SK-N-SH (cell line): ENCODE data around the gene FIGN. TPM values are rescaled to one million over a fixed set of nuclear protein-coding genes. Genes with fewer than 3 reads are reported as not detected.
A peak's percentile ranks its signal among the peaks of the same experiment; 100 is the strongest.

ENCODE experiments used
- CTCF ChIA-PET: fragments of 300-600, 350-600 bp; formaldehyde crosslinking; extraction: SDS; loops from one replicate; lab custom pipeline; 2021; lab: Yijun Ruan, JAX
- POLR2A ChIA-PET: fragments of 350-600 bp; sonication (Branson Sonifier 250); formaldehyde crosslinking; extraction: SDS; loops from one replicate; lab custom pipeline; 2020; ENCODE audit warnings: antibody characterized with exemption, inconsistent platforms; lab: Yijun Ruan, JAX
- DNase-seq: peaks from one replicate; pipeline ENCODE4 v3.0.0; 2012
- H2AFZ ChIP-seq: fragments of 200-600 bp; sonication (generic); 2 replicates; pipeline ENCODE4 v1.8.1; 2016; ENCODE audit warnings: antibody characterized with exemption, mild to moderate bottlenecking, low read depth
- H3F3A ChIP-seq: fragments of 200-600 bp; sonication (generic); replicated peaks from 2 replicates; pipeline ENCODE3; 2016; ENCODE audit warnings: antibody characterized with exemption, mild to moderate bottlenecking; ENCODE audit not compliant: insufficient read depth
- H3K27ac ChIP-seq, 2 experiments: fragments of 200-500 bp in 1 of 2; fragments of 200-600 bp in 1 of 2; sonication (Bioruptor generic) in 1 of 2; sonication (generic), shearing (Covaris generic) in 1 of 2; 2 replicates each; pipeline versions ENCODE4 v1.5.1 to v1.6.1; 2014 to 2016; ENCODE audit warnings: low read depth in 2 of 2, inconsistent platforms in 1 of 2, low read length in 1 of 2, mild to moderate bottlenecking in 1 of 2, mixed read lengths in 1 of 2
- H3K27me3 ChIP-seq: fragments of 200-600 bp; sonication (generic), shearing (Covaris generic); 2 replicates; pipeline ENCODE4 v1.6.1; 2016; ENCODE audit warnings: mixed run types; ENCODE audit not compliant: insufficient read depth
- H3K36me3 ChIP-seq, 2 experiments: fragments of 200-500 bp in 1 of 2; fragments of 200-600 bp in 1 of 2; sonication (Bioruptor generic) in 1 of 2; sonication (generic) in 1 of 2; replicated peaks in 1 of 2; 2 replicates each; pipeline versions ENCODE3 to v1.5.1; 2014 to 2016; ENCODE audit warnings: low read length in 1 of 2, mild to moderate bottlenecking in 1 of 2; ENCODE audit not compliant: insufficient read depth in 2 of 2, control insufficient read depth in 1 of 2
- H3K4me1 ChIP-seq, 2 experiments: fragments of 200-500 bp in 1 of 2; fragments of 200-600 bp in 1 of 2; sonication (Bioruptor generic) in 1 of 2; sonication (generic), shearing (Covaris generic) in 1 of 2; 2 replicates each; pipeline versions ENCODE4 v1.5.1 to v1.6.1; 2014 to 2016; ENCODE audit warnings: low read depth in 1 of 2, low read length in 1 of 2, mixed run types in 1 of 2; ENCODE audit not compliant: insufficient read depth in 2 of 2, control insufficient read depth in 1 of 2
- H3K4me2 ChIP-seq: fragments of 200-600 bp; sonication (generic), shearing (Covaris generic); 2 replicates; pipeline ENCODE4 v1.6.1; 2017; ENCODE audit warnings: mixed run types
- H3K4me3 ChIP-seq, 2 experiments: fragments of 200-500 bp in 1 of 2; fragments of 200-600 bp in 1 of 2; sonication (Bioruptor generic) in 1 of 2; sonication (generic), shearing (Covaris generic) in 1 of 2; 2 replicates each; pipeline versions ENCODE4 v1.5.1 to v1.8.1; 2014 to 2016; ENCODE audit warnings: low read depth in 2 of 2, inconsistent platforms in 1 of 2, low read length in 1 of 2, mild to moderate bottlenecking in 1 of 2, mixed read lengths in 1 of 2, moderate library complexity in 1 of 2
- H3K79me2 ChIP-seq: fragments of 200-600 bp; sonication (generic); 2 replicates; pipeline ENCODE4 v1.8.1; 2017; ENCODE audit warnings: mild to moderate bottlenecking; ENCODE audit not compliant: insufficient read depth
- H3K9ac ChIP-seq: fragments of 200-600 bp; sonication (generic); 2 replicates; pipeline ENCODE4 v1.6.1; 2017; ENCODE audit warnings: mixed run types
- H3K9me2 ChIP-seq: fragments of 200-600 bp; sonication (generic); 2 replicates; pipeline ENCODE4 v1.6.1; 2017; ENCODE audit warnings: mixed run types
- H3K9me3 ChIP-seq: fragments of 200-600 bp; sonication (generic); 2 replicates; pipeline ENCODE4 v1.6.1; 2017; ENCODE audit warnings: mixed run types, mild to moderate bottlenecking, moderate library complexity
- H4K20me1 ChIP-seq: fragments of 200-600 bp; sonication (generic); 2 replicates; pipeline ENCODE4 v1.6.1; 2017; ENCODE audit warnings: mild to moderate bottlenecking, mixed run types; ENCODE audit not compliant: insufficient read depth
- ELF1 ChIP-seq: IDR thresholded peaks from 2 replicates; pipeline ENCODE4 v1.4.0; 2012
- FOSL2 ChIP-seq: IDR thresholded peaks from 2 replicates; pipeline ENCODE4 v1.4.0; 2012; ENCODE audit warnings: low read depth, mild to moderate bottlenecking, moderate library complexity, borderline replicate concordance
- FOXM1 ChIP-seq: IDR thresholded peaks from 2 replicates; pipeline ENCODE4 v1.4.0; 2012; ENCODE audit warnings: low read depth, mild to moderate bottlenecking
- IRF3 ChIP-seq: fragments of 150-350 bp; IDR thresholded peaks from 2 replicates; pipeline ENCODE4 v1.6.1; 2016; ENCODE audit warnings: mild to moderate bottlenecking, low read depth, low read length
- JUND ChIP-seq: IDR thresholded peaks from 2 replicates; pipeline ENCODE4 v1.4.0; 2012
- MAX ChIP-seq: IDR thresholded peaks from 2 replicates; pipeline ENCODE4 v1.4.0; 2012; ENCODE audit warnings: low read depth
- MXI1 ChIP-seq: IDR thresholded peaks from 2 replicates; pipeline ENCODE4 v1.6.1; 2012; ENCODE audit warnings: mild to moderate bottlenecking, low read depth, low read length, improper control_type of control experiment
- PBX3 ChIP-seq: IDR thresholded peaks from 2 replicates; pipeline ENCODE4; 2012
- POLR2AphosphoS5 ChIP-seq: IDR thresholded peaks from 2 replicates; pipeline ENCODE4 v1.6.1; 2012; ENCODE audit warnings: low read depth, low read length
- REST ChIP-seq: IDR thresholded peaks from 2 replicates; pipeline ENCODE4 v1.6.1; 2012; ENCODE audit warnings: mild to moderate bottlenecking, low read depth, low read length, moderate library complexity
- SIN3A ChIP-seq: IDR thresholded peaks from 2 replicates; pipeline ENCODE4 v1.6.1; 2012; ENCODE audit warnings: low read depth, mild to moderate bottlenecking, low read length, moderate library complexity, borderline replicate concordance
- TCF12 ChIP-seq: IDR thresholded peaks from 2 replicates; pipeline ENCODE4 v1.4.0; 2012
- TEAD4 ChIP-seq: IDR thresholded peaks from 2 replicates; pipeline ENCODE4 v1.4.0; 2012; ENCODE audit warnings: mild to moderate bottlenecking, borderline replicate concordance; ENCODE audit not compliant: insufficient read depth
- USF1 ChIP-seq: IDR thresholded peaks from 2 replicates; pipeline ENCODE4 v1.4.0; 2012; ENCODE audit warnings: low read depth, borderline replicate concordance
- YY1 ChIP-seq: IDR thresholded peaks from 2 replicates; pipeline ENCODE4 v1.4.0; 2012; ENCODE audit warnings: low read depth, mild to moderate bottlenecking
- WGBS: methylation state at CpG from one replicate; pipeline ENCODE4 v1.1.6; 2017; ENCODE audit warnings: low lambda C conversion rate; 5-methylcytosine and 5-hydroxymethylcytosine counted together
- polyA plus RNA-seq, 3 experiments: library from polyadenylated mRNA; depleted of rRNA; stranded (reverse); fragments of >200 nt; gene quantifications; 2 replicates each; pipeline ENCODE4 v1.2.3, GENCODE V29; 2012

FIGN gene
- polyA plus RNA-seq, 1 of the 3 experiments (the other 2 are of a cell fraction), result 0.74 TPM

GRCh38 chr2:163604941-163605555, 130.8 kb downstream of the FIGN start:
- TF ChIP-seq TEAD4, result no peak
- TF ChIP-seq FOSL2, result no peak
- TF ChIP-seq TCF12, result peak; percentile 4; the same call in 1 of the 2 replicates
- peak; percentile 45; the same call in 1 of the 2 replicates for TF ChIP-seq JUND
- TF ChIP-seq POLR2AphosphoS5, result no peak
- TF ChIP-seq PBX3, result peak; percentile 79
- no peak for TF ChIP-seq SIN3A
- TF ChIP-seq YY1, result no peak
- TF ChIP-seq MXI1, result no peak
- no peak for TF ChIP-seq REST
- no peak for TF ChIP-seq ELF1
- no peak for TF ChIP-seq MAX
- TF ChIP-seq FOXM1, result no peak
- no peak for TF ChIP-seq USF1
- TF ChIP-seq IRF3, result no peak
- no peak overlapping the region for H3K9ac ChIP-seq
- POLR2A ChIA-PET, result no interaction called here
- no peaks in the 10 kb centered on the region for H4K20me1 ChIP-seq
- 54% methylated on average over 4 of the region's 4 CpGs for WGBS
- CTCF ChIA-PET, result no interaction called here
- H3K4me3 ChIP-seq, result no peak overlapping the region
- H3K27me3 ChIP-seq, result no peaks in the 10 kb centered on the region
- H3K4me1 ChIP-seq, result peaks cover 0 to 8% of the 10 kb centered on the region in 2 experiments; a peak in 2 of 4 replicates
- no peaks in the 10 kb centered on the region for H3F3A ChIP-seq
- H3K4me2 ChIP-seq, result no peak overlapping the region
- DNase-seq, result no peak
- no peaks in the 10 kb centered on the region for H3K9me3 ChIP-seq
- H3K27ac ChIP-seq, result no peak overlapping the region; a peak in 1 of 4 replicates
- peaks cover 0 to 3% of the 10 kb centered on the region in 2 experiments for H3K36me3 ChIP-seq
- H3K9me2 ChIP-seq, result no peaks in the 10 kb centered on the region
- H2AFZ ChIP-seq, result no peak overlapping the region
- no peaks in the 10 kb centered on the region for H3K79me2 ChIP-seq
